GM23338 (cell line): ENCODE results near the gene DAGLA. TPM values are rescaled to one million over a fixed set of nuclear protein-coding genes. Genes with fewer than 3 reads are reported as not detected.

ENCODE experiments used
- ATAC-seq: fragments of 200-7000 bp; cut with Tn5 transposase; 3 replicates; pipeline ENCODE4 v1.9.1; 2020
- DNase-seq: peaks from one replicate; pipeline ENCODE4 v3.0.0-alpha.2; 2015; ENCODE audit warnings: low spot score
- H2AFZ ChIP-seq: fragments of 200-600 bp; sonication (generic); 2 replicates; pipeline ENCODE4 v1.8.0; 2016; ENCODE audit warnings: antibody characterized with exemption, mild to moderate bottlenecking, moderate library complexity
- H3F3A ChIP-seq: fragments of 200-600 bp; sonication (generic); replicated peaks from 2 replicates; pipeline ENCODE4 v1.8.0; 2017; ENCODE audit warnings: antibody characterized with exemption, mixed run types, low read depth
- H3K27ac ChIP-seq: fragments of 200-600 bp; sonication (generic); 2 replicates; pipeline ENCODE4 v1.6.1; 2016; ENCODE audit warnings: low read depth
- H3K27me3 ChIP-seq: fragments of 200-600 bp; sonication (generic); 2 replicates; pipeline ENCODE4 v1.8.0; 2016; ENCODE audit warnings: mild to moderate bottlenecking, mixed run types, moderate library complexity; ENCODE audit not compliant: insufficient read depth
- H3K36me3 ChIP-seq: fragments of 200-600 bp; sonication (generic); 2 replicates; pipeline ENCODE4 v1.8.0; 2016; ENCODE audit warnings: mild to moderate bottlenecking; ENCODE audit not compliant: insufficient read depth
- H3K4me1 ChIP-seq: fragments of 200-600 bp; sonication (generic); 2 replicates; pipeline ENCODE4 v1.8.0; 2016; ENCODE audit warnings: mild to moderate bottlenecking, moderate library complexity; ENCODE audit not compliant: insufficient read depth
- H3K4me2 ChIP-seq: fragments of 200-600 bp; sonication (generic); 2 replicates; pipeline ENCODE4 v1.7.1; 2017; ENCODE audit warnings: mixed run types
- H3K4me3 ChIP-seq: fragments of 200-600 bp; sonication (generic); 2 replicates; pipeline ENCODE4 v1.6.1; 2016; ENCODE audit warnings: mixed run types
- H3K79me2 ChIP-seq: fragments of 200-600 bp; sonication (generic); replicated peaks from 2 replicates; pipeline ENCODE4 v1.8.0; 2017; ENCODE audit warnings: mild to moderate bottlenecking; ENCODE audit not compliant: insufficient read depth
- H3K9me2 ChIP-seq: fragments of 200-600 bp; sonication (generic); 2 replicates; pipeline ENCODE4 v1.8.0; 2017; ENCODE audit not compliant: insufficient read depth
- H4K20me1 ChIP-seq: fragments of 200-600 bp; sonication (generic); replicated peaks from 2 replicates; pipeline ENCODE4 v1.8.0; 2017; ENCODE audit warnings: mild to moderate bottlenecking; ENCODE audit not compliant: insufficient read depth
- H3K27ac Mint-ChIP-seq: 2 replicates; pipeline ENCODE4 v1.8.0; 2020; ENCODE audit warnings: inconsistent platforms, mild to moderate bottlenecking, moderate library complexity, mixed read lengths
- H3K27me3 Mint-ChIP-seq: 3 replicates; pipeline ENCODE4 v1.8.0; 2022; ENCODE audit warnings: low read depth, mild to moderate bottlenecking, moderate library complexity, mixed read lengths, inconsistent platforms; ENCODE audit not compliant: insufficient read depth, poor library complexity
- H3K36me3 Mint-ChIP-seq: 3 replicates; pipeline ENCODE4 v1.8.0; 2021; ENCODE audit warnings: low read depth, mild to moderate bottlenecking, inconsistent platforms, moderate library complexity, mixed read lengths
- H3K4me1 Mint-ChIP-seq: 3 replicates; pipeline ENCODE4 v1.8.0; 2020; ENCODE audit warnings: mild to moderate bottlenecking, inconsistent platforms, mixed read lengths
- H3K4me3 Mint-ChIP-seq: 3 replicates; pipeline ENCODE4 v1.8.0; 2021; ENCODE audit warnings: moderate library complexity, mild to moderate bottlenecking, inconsistent platforms, mixed read lengths
- H3K9me3 Mint-ChIP-seq: 3 replicates; pipeline ENCODE4 v1.8.0; 2020; ENCODE audit warnings: moderate library complexity, mild to moderate bottlenecking, inconsistent platforms, mixed read lengths
- CTCF ChIP-seq, 2 experiments: fragments of 200-600 bp in 1 of 2; sonication (generic) in 1 of 2; conservative IDR thresholded peaks; 2 replicates each; pipeline versions ENCODE4 v1.5.1 to v1.6.1; 2016 to 2017; ENCODE audit warnings: antibody characterized with exemption in 2 of 2, low read depth in 2 of 2, mild to moderate bottlenecking in 2 of 2, moderate library complexity in 1 of 2
- EZH2phosphoT487 ChIP-seq: fragments of 200-600 bp; sonication (generic); IDR thresholded peaks from one replicate; pipeline ENCODE4 v1.8.1; 2018; ENCODE audit warnings: antibody characterized with exemption; ENCODE audit not compliant: unreplicated experiment
- JUNB ChIP-seq: IDR thresholded peaks from one replicate; pipeline ENCODE4 v1.6.1; 2016; ENCODE audit warnings: antibody characterized with exemption; ENCODE audit not compliant: unreplicated experiment
- NANOG ChIP-seq: IDR thresholded peaks from 2 replicates; pipeline ENCODE4 v1.6.1; 2016; ENCODE audit warnings: antibody characterized with exemption, borderline replicate concordance
- POLR2AphosphoS5 ChIP-seq: IDR thresholded peaks from 2 replicates; pipeline ENCODE4 v1.6.1; 2016; ENCODE audit warnings: antibody characterized with exemption, low read depth
- STAT1 ChIP-seq: IDR thresholded peaks from one replicate; pipeline ENCODE4 v1.6.1; 2016; ENCODE audit warnings: antibody characterized with exemption; ENCODE audit not compliant: unreplicated experiment
- ZNF114 ChIP-seq: fragments of 250-450 bp; sonication (Bioruptor Pico); IDR thresholded peaks from 2 replicates; pipeline ENCODE4 v1.5.0; 2020; ENCODE audit warnings: mild to moderate bottlenecking, moderate library complexity
- ZNF331 ChIP-seq: fragments of 250-450 bp; sonication (Bioruptor Pico); IDR thresholded peaks from 2 replicates; pipeline ENCODE4 v1.5.0; 2020; ENCODE audit warnings: low read depth, mild to moderate bottlenecking, moderate library complexity
- polyA plus RNA-seq: library from polyadenylated mRNA; unstranded; fragments of >200 nt; fragmentation: Nextera tagmentation; extraction: Ambion mirVana; gene quantifications from 2 replicates; pipeline ENCODE4 v1.2.1, GENCODE V29; 2016
- total RNA-seq: library from RNA; depleted of rRNA; stranded (reverse); fragments of >200 nt; shearing (Covaris generic); gene quantifications from 2 replicates; pipeline ENCODE4 v1.2.3, GENCODE V29; 2014
- TF ChIP-seq, protein P1 (sequence below): IDR thresholded peaks from one replicate; pipeline ENCODE4 v1.6.1; 2018; ENCODE audit warnings: antibody characterized with exemption; ENCODE audit not compliant: unreplicated experiment
- TF ChIP-seq, protein P2 (sequence below): IDR thresholded peaks from 2 replicates; pipeline ENCODE4 v1.6.1; 2016; ENCODE audit warnings: antibody characterized with exemption

The DAGLA gene
- total and polyA plus RNA-seq, 2 experiments from 2014 or later: 0.55 to 2.5 TPM

GRCh38 chr11:61704838-61705237 lies 24.6 kb downstream of the DAGLA start (continued):
- TF ChIP-seq, protein P1, sequence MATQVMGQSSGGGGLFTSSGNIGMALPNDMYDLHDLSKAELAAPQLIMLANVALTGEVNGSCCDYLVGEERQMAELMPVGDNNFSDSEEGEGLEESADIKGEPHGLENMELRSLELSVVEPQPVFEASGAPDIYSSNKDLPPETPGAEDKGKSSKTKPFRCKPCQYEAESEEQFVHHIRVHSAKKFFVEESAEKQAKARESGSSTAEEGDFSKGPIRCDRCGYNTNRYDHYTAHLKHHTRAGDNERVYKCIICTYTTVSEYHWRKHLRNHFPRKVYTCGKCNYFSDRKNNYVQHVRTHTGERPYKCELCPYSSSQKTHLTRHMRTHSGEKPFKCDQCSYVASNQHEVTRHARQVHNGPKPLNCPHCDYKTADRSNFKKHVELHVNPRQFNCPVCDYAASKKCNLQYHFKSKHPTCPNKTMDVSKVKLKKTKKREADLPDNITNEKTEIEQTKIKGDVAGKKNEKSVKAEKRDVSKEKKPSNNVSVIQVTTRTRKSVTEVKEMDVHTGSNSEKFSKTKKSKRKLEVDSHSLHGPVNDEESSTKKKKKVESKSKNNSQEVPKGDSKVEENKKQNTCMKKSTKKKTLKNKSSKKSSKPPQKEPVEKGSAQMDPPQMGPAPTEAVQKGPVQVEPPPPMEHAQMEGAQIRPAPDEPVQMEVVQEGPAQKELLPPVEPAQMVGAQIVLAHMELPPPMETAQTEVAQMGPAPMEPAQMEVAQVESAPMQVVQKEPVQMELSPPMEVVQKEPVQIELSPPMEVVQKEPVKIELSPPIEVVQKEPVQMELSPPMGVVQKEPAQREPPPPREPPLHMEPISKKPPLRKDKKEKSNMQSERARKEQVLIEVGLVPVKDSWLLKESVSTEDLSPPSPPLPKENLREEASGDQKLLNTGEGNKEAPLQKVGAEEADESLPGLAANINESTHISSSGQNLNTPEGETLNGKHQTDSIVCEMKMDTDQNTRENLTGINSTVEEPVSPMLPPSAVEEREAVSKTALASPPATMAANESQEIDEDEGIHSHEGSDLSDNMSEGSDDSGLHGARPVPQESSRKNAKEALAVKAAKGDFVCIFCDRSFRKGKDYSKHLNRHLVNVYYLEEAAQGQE: no peak
- no peak for TF ChIP-seq NANOG
- TF ChIP-seq EZH2phosphoT487: no peak
- TF ChIP-seq, protein P2, sequence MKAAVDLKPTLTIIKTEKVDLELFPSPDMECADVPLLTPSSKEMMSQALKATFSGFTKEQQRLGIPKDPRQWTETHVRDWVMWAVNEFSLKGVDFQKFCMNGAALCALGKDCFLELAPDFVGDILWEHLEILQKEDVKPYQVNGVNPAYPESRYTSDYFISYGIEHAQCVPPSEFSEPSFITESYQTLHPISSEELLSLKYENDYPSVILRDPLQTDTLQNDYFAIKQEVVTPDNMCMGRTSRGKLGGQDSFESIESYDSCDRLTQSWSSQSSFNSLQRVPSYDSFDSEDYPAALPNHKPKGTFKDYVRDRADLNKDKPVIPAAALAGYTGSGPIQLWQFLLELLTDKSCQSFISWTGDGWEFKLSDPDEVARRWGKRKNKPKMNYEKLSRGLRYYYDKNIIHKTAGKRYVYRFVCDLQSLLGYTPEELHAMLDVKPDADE: no peak
- no peak for TF ChIP-seq ZNF331 (CRISPR knock-in tag)
- no peak for TF ChIP-seq JUNB
- no peak for TF ChIP-seq CTCF (conservative IDR thresholded peaks at IDR 0.05; ENCODE audit: low read depth in 2 of 2)

GRCh38 chr11:61706452-61707400 lies 26.5 kb downstream of the DAGLA start:
- Histone ChIP-seq H3K36me3 (no peaks in the 10 kb centered on the region), H3K79me2 (no peaks in the 10 kb centered on the region), H3K4me3 (no peak overlapping the region), H3K4me2 (no peak overlapping the region), H3K4me1 (no peaks in the 10 kb centered on the region; the same call in 1 of the 2 replicates), H3K9me2 (no peaks in the 10 kb centered on the region), H3K27me3 (no peaks in the 10 kb centered on the region), H3K27ac (no peak overlapping the region), H4K20me1 (no peaks in the 10 kb centered on the region), H3F3A (no peaks in the 10 kb centered on the region), H2AFZ (no peak overlapping the region)
- Mint-ChIP-seq H3K4me3 (no peak overlapping the region), H3K9me3 (no peaks in the 10 kb centered on the region), H3K4me1 (peaks cover 29% of the 10 kb centered on the region), H3K27me3 (peaks cover 5% of the 10 kb centered on the region), H3K27ac (no peak overlapping the region), H3K36me3 (no peaks in the 10 kb centered on the region)
- no peak for TF ChIP-seq EZH2phosphoT487
- TF ChIP-seq, protein P1: no peak
- no peak for TF ChIP-seq POLR2AphosphoS5
- TF ChIP-seq ZNF114 (CRISPR knock-in tag): no peak
- no peak for TF ChIP-seq STAT1
- no peak for TF ChIP-seq ZNF331 (CRISPR knock-in tag)
- TF ChIP-seq, protein P2: no peak
- DNase-seq: no peak
- no peak for ATAC-seq
